Activated CD4-positive, alpha-beta memory T cell treated with anti-CD3 and anti-CD28 coated beads, Interleukin-2, amount 10 ng/mL, durations not matched to agents 7 days and 5 days (primary cell): ENCODE results near the gene ODF2L. TPM values are rescaled to one million over a fixed set of nuclear protein-coding genes. Genes with fewer than 3 reads are reported as not detected.

Experiments
- CTCF ChIA-PET: fragments of 350-600 bp; sonication (Branson Sonifier 250); formaldehyde crosslinking; loops from one replicate; lab custom pipeline; 2021; ENCODE audit warnings: antibody characterized with exemption, inconsistent platforms; lab: Charles Lee
- POLR2A ChIA-PET: fragments of 350-600 bp; sonication (Branson Sonifier 250); formaldehyde crosslinking; loops from one replicate; lab custom pipeline; 2021; ENCODE audit warnings: antibody characterized with exemption; lab: Charles Lee
- DNase-seq: peaks from one replicate; pipeline ENCODE4 v3.0.0-alpha.2; 2020
- H3K27ac Mint-ChIP-seq: one replicate; pipeline ENCODE4 v1.8.0; 2021; ENCODE audit warnings: mild to moderate bottlenecking, mixed read lengths
- H3K27me3 Mint-ChIP-seq: one replicate; pipeline ENCODE4 v1.8.0; 2021; ENCODE audit warnings: mixed read lengths
- H3K36me3 Mint-ChIP-seq: one replicate; pipeline ENCODE4 v1.8.0; 2021; ENCODE audit warnings: low read depth, mixed read lengths
- H3K4me1 Mint-ChIP-seq: one replicate; pipeline ENCODE4 v1.8.0; 2021; ENCODE audit warnings: mixed read lengths
- H3K4me3 Mint-ChIP-seq: one replicate; pipeline ENCODE4 v1.8.0; 2021; ENCODE audit warnings: mild to moderate bottlenecking, mixed read lengths
- H3K9me3 Mint-ChIP-seq: one replicate; pipeline ENCODE4 v1.8.0; 2021; ENCODE audit warnings: mixed read lengths
- total RNA-seq, 2 experiments: library from RNA; stranded (reverse); gene quantifications; one replicate each; pipeline ENCODE4 v1.2.3, GENCODE V29; 2021

Gene ODF2L, protein sequence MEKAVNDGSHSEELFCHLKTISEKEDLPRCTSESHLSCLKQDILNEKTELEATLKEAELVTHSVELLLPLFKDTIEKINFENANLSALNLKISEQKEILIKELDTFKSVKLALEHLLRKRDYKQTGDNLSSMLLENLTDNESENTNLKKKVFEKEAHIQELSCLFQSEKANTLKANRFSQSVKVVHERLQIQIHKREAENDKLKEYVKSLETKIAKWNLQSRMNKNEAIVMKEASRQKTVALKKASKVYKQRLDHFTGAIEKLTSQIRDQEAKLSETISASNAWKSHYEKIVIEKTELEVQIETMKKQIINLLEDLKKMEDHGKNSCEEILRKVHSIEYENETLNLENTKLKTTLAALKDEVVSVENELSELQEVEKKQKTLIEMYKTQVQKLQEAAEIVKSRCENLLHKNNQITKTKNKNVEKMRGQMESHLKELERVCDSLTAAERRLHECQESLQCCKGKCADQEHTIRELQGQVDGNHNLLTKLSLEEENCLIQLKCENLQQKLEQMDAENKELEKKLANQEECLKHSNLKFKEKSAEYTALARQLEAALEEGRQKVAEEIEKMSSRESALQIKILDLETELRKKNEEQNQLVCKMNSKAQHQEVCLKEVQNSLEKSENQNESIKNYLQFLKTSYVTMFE
- 10 to 100 TPM; 63.1 to 71.3 TPM for total RNA-seq

DNA sequence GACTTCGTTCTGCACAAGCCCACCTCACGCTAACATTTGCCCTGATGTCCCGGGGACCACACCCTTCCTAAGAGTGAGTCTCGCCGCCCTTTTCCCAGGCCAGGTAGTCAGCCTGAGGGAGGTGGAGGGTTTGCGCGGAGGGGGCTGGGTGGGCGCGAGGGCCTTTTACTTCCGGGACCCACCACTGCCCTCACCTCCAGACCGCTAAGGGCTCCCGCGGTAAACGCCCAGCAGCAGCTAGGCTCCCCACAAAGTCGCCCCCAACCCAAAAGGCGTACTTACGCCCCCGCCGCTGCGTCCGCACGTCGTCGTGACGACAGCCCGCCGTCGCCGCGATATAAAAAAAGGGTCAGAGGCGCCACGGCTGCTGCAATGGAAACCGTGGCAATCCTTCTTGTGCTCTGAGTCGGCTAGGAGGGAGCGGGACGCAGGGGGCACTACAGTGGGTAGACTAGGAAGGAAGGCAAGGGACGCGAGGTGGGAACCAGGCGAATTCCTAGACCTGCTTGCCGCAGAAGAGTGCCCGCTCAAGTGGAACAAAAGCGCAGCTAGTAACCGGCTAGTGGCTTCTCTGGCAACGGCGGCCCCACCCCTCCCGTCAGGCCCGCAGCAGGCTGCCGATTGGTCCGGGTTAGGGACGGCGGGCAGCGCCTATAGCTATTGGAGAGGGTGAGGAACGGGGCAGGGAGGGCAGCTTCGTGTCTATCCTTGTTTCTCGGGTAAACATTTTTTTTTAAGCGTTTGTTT, at the start of gene ODF2L:
Gene ODF2L (minus strand): TSS at position 573 of the 747 bp plus-strand sequence. CDS start 9,296 bp downstream, outside the sequence.
- peak; percentile 94 for DNase-seq
- H3K4me1 Mint-ChIP-seq = peaks cover 53% of the 10 kb centered on the region
- ChIA-PET CTCF (interaction anchor here (0.7 to 2.2 kb wide), 7 partner anchors 12 to 309 kb away, joined by 3 to 15 read pairs (median 5); partner anchors contain the start of gene SH3GLB1), POLR2A (interaction anchor here (0.7 to 4.2 kb wide), 13 partner anchors 8 to 518 kb away, joined by 3 to 41 read pairs (median 5); partner anchors contain the start of genes CLCA2, SELENOF and SH3GLB1)
- H3K4me3 Mint-ChIP-seq = peak within 1 kb of the TSS; percentile 95
- peak within 1 kb of the TSS; percentile 90 for H3K27ac Mint-ChIP-seq
- peaks cover 3% of the 10 kb centered on the region for H3K9me3 Mint-ChIP-seq
- H3K27me3 Mint-ChIP-seq = no peaks in the 10 kb centered on the region
- peaks cover 27% of the 10 kb centered on the region for H3K36me3 Mint-ChIP-seq

DNA sequence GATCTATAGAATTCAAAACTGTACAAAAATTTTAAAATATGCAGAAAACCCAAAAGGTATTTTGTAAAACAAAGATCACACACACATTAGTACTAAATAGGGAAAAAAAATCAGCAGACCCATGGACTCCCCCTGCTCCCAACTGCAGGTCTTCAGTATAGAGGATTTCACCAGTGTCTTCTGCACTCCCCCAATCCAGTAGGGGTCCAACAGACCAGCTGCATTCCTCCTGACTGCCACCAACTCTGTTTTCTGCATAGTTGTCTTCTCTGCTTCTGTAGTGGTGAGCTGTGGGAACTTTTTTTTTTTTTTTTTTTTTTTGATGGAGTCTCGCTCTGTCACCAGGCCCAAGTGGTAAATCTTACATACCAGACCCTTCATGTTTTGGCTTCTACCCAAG, 49.8 kb upstream of the ODF2L start:
- no peak overlapping the region for H3K27ac Mint-ChIP-seq
- peaks cover 7% of the 10 kb centered on the region for H3K4me1 Mint-ChIP-seq
- ChIA-PET POLR2A (no interaction called here), CTCF (no interaction called here)
- H3K4me3 Mint-ChIP-seq = no peak overlapping the region
- no peak for DNase-seq
- no peaks in the 10 kb centered on the region for H3K27me3 Mint-ChIP-seq
- H3K36me3 Mint-ChIP-seq = no peaks in the 10 kb centered on the region
- H3K9me3 Mint-ChIP-seq = no peaks in the 10 kb centered on the region

DNA sequence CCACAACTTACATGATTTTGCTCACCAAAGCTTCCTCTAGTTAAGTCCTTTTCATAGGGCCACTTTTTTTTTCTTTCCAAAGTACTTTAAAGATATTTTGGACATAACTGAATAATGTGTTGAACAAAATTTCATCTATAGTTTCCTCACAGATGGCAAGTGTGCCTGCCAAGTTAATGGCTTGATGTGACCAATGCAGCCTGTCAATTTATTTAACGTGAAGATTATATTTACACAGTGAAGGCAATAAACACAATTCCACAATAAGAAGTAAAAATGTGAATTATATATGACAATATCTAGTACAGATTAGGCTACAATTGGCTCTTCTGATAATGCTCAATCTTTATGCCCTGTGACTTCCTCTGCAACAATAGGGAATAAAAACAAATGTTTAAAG, 45.9 kb upstream of the ODF2L start:
- CTCF ChIA-PET = interaction anchor here (0.8 kb wide), 1 partner anchor 57 kb away, joined by 3 read pairs; no protein-coding TSS in a partner anchor
- POLR2A ChIA-PET = no interaction called here
- no peaks in the 10 kb centered on the region for H3K36me3 Mint-ChIP-seq
- peaks cover 22% of the 10 kb centered on the region for H3K27me3 Mint-ChIP-seq
- no peak overlapping the region for H3K27ac Mint-ChIP-seq
- no peaks in the 10 kb centered on the region for H3K9me3 Mint-ChIP-seq
- peaks cover 7% of the 10 kb centered on the region for H3K4me1 Mint-ChIP-seq
- no peak overlapping the region for H3K4me3 Mint-ChIP-seq
- no peak for DNase-seq

DNA sequence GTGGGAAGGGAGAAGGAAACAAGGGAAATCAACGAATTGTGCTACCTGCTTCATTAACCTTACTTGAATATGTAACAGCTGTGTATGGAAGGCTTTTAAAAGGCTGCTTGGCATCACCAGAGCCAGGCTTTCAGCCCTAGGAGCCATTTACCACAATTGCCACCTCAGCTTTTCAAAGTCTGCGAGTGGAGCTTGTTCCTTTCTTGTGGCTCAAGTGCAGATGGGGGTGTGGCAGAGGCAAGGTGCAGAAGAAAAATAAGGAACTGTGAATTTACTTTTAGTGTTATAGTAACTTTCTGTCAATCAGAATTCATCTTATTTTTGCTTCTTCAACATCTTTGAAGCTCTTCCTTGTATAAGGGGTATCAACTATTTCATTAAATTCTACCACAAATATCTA, 45.5 kb upstream of the ODF2L start:
- ChIA-PET POLR2A (no interaction called here), CTCF (interaction anchor here (0.8 kb wide), 1 partner anchor 58 kb away, joined by 3 read pairs; no protein-coding TSS in a partner anchor)
- Mint-ChIP-seq H3K4me1 (peaks cover 7% of the 10 kb centered on the region), H3K27me3 (peaks cover 22% of the 10 kb centered on the region), H3K4me3 (no peak overlapping the region), H3K36me3 (no peaks in the 10 kb centered on the region), H3K9me3 (no peaks in the 10 kb centered on the region), H3K27ac (no peak overlapping the region)
- no peak for DNase-seq

DNA sequence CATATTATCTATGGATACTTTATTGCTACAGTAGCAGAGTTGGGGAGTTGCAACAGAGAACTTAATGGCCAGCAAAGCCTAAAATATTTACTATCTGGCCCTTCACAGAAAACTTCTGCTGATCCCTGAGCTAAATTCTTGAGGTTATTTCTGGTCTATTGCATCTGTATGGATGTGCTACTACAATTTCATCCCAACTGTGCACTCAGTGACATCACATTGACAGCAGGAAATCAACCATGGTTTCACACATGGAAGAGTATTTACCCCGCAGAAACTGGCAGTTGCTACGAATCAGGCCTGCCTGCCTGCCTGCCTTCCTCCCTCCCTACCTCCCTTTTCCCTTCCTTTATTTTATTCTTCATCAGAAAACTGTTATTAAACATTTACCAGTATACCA, 39.9 kb upstream of the ODF2L start:
- Mint-ChIP-seq H3K27me3 (peaks cover 31% of the 10 kb centered on the region), H3K36me3 (no peaks in the 10 kb centered on the region), H3K27ac (no peak overlapping the region), H3K9me3 (no peaks in the 10 kb centered on the region), H3K4me1 (no peaks in the 10 kb centered on the region), H3K4me3 (no peak overlapping the region)
- ChIA-PET POLR2A (no interaction called here), CTCF (interaction anchor here (1.0 to 1.2 kb wide), 2 partner anchors 11 to 16 kb away, joined by 3 to 5 read pairs; no protein-coding TSS in a partner anchor)
- DNase-seq = no peak

DNA sequence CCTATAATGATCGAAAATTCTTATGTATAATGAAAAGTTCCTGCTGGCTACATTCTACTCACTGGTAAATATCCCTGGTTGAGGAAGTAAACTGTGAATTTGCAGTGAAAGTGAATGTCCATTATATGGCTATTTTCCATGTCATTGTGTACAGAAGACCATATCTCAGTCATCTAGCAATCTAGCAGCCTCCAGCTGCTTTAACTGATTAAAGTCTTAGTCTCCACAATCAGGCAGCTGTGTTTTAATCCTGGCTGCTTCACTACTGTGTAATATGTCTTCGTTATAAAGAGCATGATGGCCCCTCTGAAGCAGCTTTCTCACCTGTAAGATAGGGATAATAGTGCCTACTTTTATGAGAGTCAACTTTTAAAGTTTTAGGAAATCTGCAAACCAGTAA, 39.2 kb upstream of the ODF2L start:
- Mint-ChIP-seq H3K9me3 (no peaks in the 10 kb centered on the region), H3K36me3 (no peaks in the 10 kb centered on the region), H3K4me1 (no peaks in the 10 kb centered on the region), H3K27ac (no peak overlapping the region), H3K4me3 (no peak overlapping the region), H3K27me3 (peaks cover 31% of the 10 kb centered on the region)
- ChIA-PET POLR2A (no interaction called here), CTCF (interaction anchor here (0.7 to 1.2 kb wide), 4 partner anchors 8 to 29 kb away, joined by 3 to 5 read pairs (median 4); no protein-coding TSS in a partner anchor)
- no peak for DNase-seq

DNA sequence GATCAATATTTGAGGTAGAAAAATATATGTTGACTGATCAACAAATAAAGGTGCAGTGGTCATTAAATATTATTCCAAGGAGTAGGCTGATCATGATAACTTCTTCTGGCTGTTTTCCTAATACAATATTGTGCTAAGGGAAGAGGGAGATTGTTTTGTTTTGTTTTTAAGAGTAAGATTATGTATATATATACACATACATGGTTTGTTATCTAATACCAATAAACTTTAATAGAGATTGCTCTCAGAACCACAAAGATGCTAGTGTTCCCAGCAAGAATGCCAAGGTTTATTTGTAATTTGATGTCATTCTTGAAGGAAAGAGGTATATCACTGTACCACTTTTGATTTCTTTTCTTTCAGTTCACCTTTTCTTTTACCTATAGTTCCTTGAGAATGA, 37.9 kb upstream of the ODF2L start:
- Mint-ChIP-seq H3K36me3 (no peaks in the 10 kb centered on the region), H3K9me3 (no peaks in the 10 kb centered on the region), H3K27me3 (peaks cover 23% of the 10 kb centered on the region), H3K4me3 (no peak overlapping the region), H3K4me1 (no peaks in the 10 kb centered on the region), H3K27ac (no peak overlapping the region)
- CTCF ChIA-PET = no interaction called here
- POLR2A ChIA-PET = no interaction called here
- no peak for DNase-seq

DNA sequence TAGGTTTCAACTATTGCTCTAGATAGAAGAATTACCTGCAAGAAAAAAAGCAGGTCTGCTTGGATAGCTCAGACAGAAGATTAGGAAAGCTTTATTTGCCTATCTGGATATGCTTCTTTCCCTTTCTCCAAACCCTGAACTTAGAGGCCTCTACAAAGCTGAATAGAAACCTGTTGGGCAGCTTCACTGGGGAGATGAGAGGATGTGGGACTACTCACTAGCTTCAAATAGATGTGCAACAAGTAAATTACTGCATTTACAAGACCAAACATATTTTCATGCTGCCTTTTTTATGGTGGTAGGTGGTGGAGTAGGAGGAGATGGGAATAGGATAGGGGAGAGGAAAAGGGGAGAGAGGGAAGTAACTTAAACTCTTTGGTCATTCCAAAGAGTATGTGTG, 34.3 kb upstream of the ODF2L start:
- ChIA-PET CTCF (interaction anchor here (0.7 to 1.7 kb wide), 4 partner anchors 10 to 274 kb away, joined by 3 to 10 read pairs (median 4); partner anchors contain the start of genes ODF2L and SH3GLB1), POLR2A (interaction anchor here (1.1 kb wide), 1 partner anchor 13 kb away, joined by 3 read pairs; no protein-coding TSS in a partner anchor)
- Mint-ChIP-seq H3K27me3 (peaks cover 9% of the 10 kb centered on the region), H3K9me3 (no peaks in the 10 kb centered on the region), H3K36me3 (no peaks in the 10 kb centered on the region), H3K4me3 (no peak overlapping the region), H3K4me1 (no peaks in the 10 kb centered on the region), H3K27ac (no peak overlapping the region)
- no peak for DNase-seq

DNA sequence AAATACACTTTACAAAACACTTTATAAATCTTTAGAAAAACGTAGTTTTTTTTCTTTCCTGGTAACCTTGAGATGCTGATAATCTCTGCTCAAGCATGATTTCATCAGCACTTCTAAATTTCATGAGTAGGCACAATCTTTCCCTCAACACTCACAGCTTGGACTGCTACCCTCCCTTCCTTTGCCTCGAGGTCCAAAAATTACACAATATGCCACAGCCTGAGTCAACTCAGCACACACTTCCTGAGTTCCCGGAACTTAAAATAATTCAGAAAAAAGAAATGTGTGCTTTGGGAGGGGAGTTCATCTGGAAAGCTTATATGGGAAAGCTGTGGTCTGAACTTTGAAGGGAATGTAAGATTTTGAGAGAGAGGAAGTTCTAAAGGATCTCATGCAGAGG, 33.7 kb upstream of the ODF2L start:
- no peaks in the 10 kb centered on the region for H3K9me3 Mint-ChIP-seq

DNA sequence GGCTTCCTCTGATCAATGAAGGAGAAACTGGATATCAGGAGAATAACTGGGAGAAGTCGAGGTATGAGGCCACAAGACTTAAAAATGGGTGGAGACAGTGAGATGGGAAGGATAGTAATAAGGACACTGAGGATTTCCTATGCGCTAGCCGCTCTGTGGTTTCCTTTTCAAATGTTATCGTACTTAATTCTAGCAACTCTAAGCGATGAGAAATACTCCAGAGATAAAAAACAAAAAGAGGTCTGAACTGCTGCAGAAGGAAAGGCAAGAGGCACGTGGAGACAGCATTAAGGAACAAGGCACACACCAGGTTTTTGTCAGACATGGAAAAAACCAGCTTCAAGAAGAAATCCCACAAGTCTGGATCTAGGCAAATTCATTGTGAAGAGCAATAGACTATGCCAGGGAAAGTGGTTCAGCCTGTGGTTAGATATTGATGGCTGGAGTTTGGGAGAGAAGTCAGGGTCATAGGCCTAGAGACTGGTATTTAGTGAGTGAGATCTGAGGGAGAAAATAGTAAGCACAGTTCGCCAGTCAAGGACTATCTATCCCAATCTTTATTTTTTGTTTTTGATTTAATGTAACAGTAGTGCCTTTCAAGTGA, 33.1 kb upstream of the ODF2L start:
- POLR2A ChIA-PET = interaction anchor here (1.3 kb wide), 1 partner anchor 33 kb away, joined by 6 read pairs; the partner anchor contains the start of gene ODF2L
- no peaks in the 10 kb centered on the region for H3K9me3 Mint-ChIP-seq
- H3K36me3 Mint-ChIP-seq = no peaks in the 10 kb centered on the region
- no peak for DNase-seq
- H3K27me3 Mint-ChIP-seq = peaks cover 9% of the 10 kb centered on the region
- no peaks in the 10 kb centered on the region for H3K4me1 Mint-ChIP-seq
- H3K4me3 Mint-ChIP-seq = no peak overlapping the region
- no peak overlapping the region for H3K27ac Mint-ChIP-seq
- CTCF ChIA-PET = interaction anchor here (1.2 to 1.4 kb wide), 2 partner anchors 9 to 33 kb away, joined by 3 to 4 read pairs; partner anchors contain the start of gene ODF2L

More for the DNA sequence above, 33.7 kb upstream of the ODF2L start:
- Mint-ChIP-seq H3K36me3 (no peaks in the 10 kb centered on the region), H3K27me3 (peaks cover 12% of the 10 kb centered on the region), H3K4me3 (no peak overlapping the region), H3K4me1 (no peaks in the 10 kb centered on the region), H3K27ac (no peak overlapping the region)
- POLR2A ChIA-PET = interaction anchor here (1.1 to 1.3 kb wide), 2 partner anchors 14 to 34 kb away, joined by 3 to 6 read pairs; partner anchors contain the start of gene ODF2L
- CTCF ChIA-PET = interaction anchor here (0.7 to 1.7 kb wide), 4 partner anchors 10 to 274 kb away, joined by 3 to 10 read pairs (median 4); partner anchors contain the start of genes ODF2L and SH3GLB1
- peak; percentile 33 for DNase-seq

DNA sequence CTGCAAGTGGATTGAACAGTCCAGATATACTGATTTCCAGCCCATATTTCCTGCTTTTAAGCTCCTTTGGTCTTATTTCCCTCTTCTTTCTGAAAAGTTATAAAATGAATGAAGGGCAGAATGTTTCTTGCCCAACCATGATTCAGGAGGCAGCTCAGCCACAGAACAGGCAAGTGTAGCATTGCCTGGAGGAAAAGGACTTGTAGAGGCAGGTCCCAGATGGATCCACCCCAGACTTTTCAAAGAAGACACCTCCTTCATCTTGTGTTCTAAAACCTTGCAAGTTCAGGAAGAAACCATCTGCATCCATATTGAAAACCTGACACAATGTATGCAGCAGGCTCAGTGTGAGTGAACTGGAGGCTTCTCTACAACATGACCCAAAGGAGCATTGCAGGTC, 27.8 kb upstream of the ODF2L start, which contains the start of gene CLCA2:
Gene CLCA2 (plus strand): TSS at position 299 of the 400 bp plus-strand sequence. CDS start 77 bp downstream, at position 376.
- ChIA-PET CTCF (interaction anchor here (1.1 to 4.3 kb wide), 3 partner anchors 11 to 77 kb away, joined by 3 to 22 read pairs (median 4); no protein-coding TSS in a partner anchor), POLR2A (interaction anchor here (2.1 kb wide), 1 partner anchor 27 kb away, joined by 4 read pairs; the partner anchor contains the start of gene ODF2L)
- DNase-seq = no peak
- Mint-ChIP-seq H3K27me3 (peaks cover 3% of the 10 kb centered on the region), H3K4me3 (no peak within 1 kb of the TSS), H3K9me3 (no peaks in the 10 kb centered on the region), H3K27ac (no peak within 1 kb of the TSS), H3K36me3 (no peaks in the 10 kb centered on the region), H3K4me1 (peaks cover 5% of the 10 kb centered on the region)
